Measurements from ENCODE around the gene LNPEP. TPM values are rescaled to one million over a fixed set of nuclear protein-coding genes. Genes with fewer than 3 reads are reported as not detected.

Gene LNPEP
- total RNA-seq, 2 donors from 2014 or later, result 75.7 to 80.3 TPM

- Mint-ChIP-seq H3K27ac (no peak overlapping the region), H3K4me3 (no peak overlapping the region), H3K4me1 (ENCODE audit: low read depth) (peaks cover 10% of the 10 kb centered on the region), H3K9me3 (no peaks in the 10 kb centered on the region), H3K36me3 (ENCODE audit: insufficient read depth in 2 of 2) (peaks cover 0 to under 1% of the 10 kb centered on the region in 2 donors), H3K27me3 (ENCODE audit: low read depth) (no peaks in the 10 kb centered on the region)
- ATAC-seq (replicated peaks in 1 of 2), result no peak
- no peak for DNase-seq
Measured at GRCh38 chr5:97041239-97041638, 105.4 kb downstream of the LNPEP start.

GRCh38 chr5:97042996-97043395, 107.1 kb downstream of the LNPEP start:
- Mint-ChIP-seq H3K4me3 (no peak overlapping the region), H3K4me1 (ENCODE audit: low read depth) (peaks cover 5% of the 10 kb centered on the region), H3K9me3 (no peaks in the 10 kb centered on the region), H3K27me3 (ENCODE audit: low read depth) (no peaks in the 10 kb centered on the region), H3K36me3 (ENCODE audit: insufficient read depth in 2 of 2) (no peaks in the 10 kb centered on the region), H3K27ac (no peak overlapping the region)
- DNase-seq, result no peak
- ATAC-seq (replicated peaks in 1 of 2), result no peak

GRCh38 chr5:97043511-97043910, 107.6 kb downstream of the LNPEP start:
- Mint-ChIP-seq H3K27ac (no peak overlapping the region), H3K27me3 (ENCODE audit: low read depth) (no peaks in the 10 kb centered on the region), H3K9me3 (no peaks in the 10 kb centered on the region), H3K4me3 (no peak overlapping the region), H3K36me3 (ENCODE audit: insufficient read depth in 2 of 2) (no peaks in the 10 kb centered on the region), H3K4me1 (ENCODE audit: low read depth) (peaks cover 5% of the 10 kb centered on the region)
- no peak for ATAC-seq (replicated peaks in 1 of 2)
- no peak for DNase-seq

- Mint-ChIP-seq H3K9me3 (no peaks in the 10 kb centered on the region), H3K36me3 (ENCODE audit: insufficient read depth in 2 of 2) (no peaks in the 10 kb centered on the region), H3K27ac (no peak overlapping the region), H3K4me3 (no peak overlapping the region), H3K4me1 (ENCODE audit: low read depth) (peaks cover 5% of the 10 kb centered on the region), H3K27me3 (ENCODE audit: low read depth) (no peaks in the 10 kb centered on the region)
- no peak for DNase-seq
- ATAC-seq (replicated peaks in 1 of 2), result no peak
Measured at GRCh38 chr5:97044052-97044451, 108.2 kb downstream of the LNPEP start.

- H3K36me3 Mint-ChIP-seq (ENCODE audit: insufficient read depth in 2 of 2), result no peaks in the 10 kb centered on the region
- DNase-seq, result no peak
- H3K9me3 Mint-ChIP-seq, result no peaks in the 10 kb centered on the region
- H3K4me1 Mint-ChIP-seq (ENCODE audit: low read depth), result peaks cover 5% of the 10 kb centered on the region
- peak; percentile 79 to 87 for ATAC-seq (replicated peaks in 1 of 2)
- H3K27ac Mint-ChIP-seq, result no peak overlapping the region
- H3K4me3 Mint-ChIP-seq, result no peak overlapping the region
- peaks cover 10% of the 10 kb centered on the region for H3K27me3 Mint-ChIP-seq (ENCODE audit: low read depth)
Measured at GRCh38 chr5:97046270-97046982, 110.5 kb downstream of the LNPEP start.

- H3K27me3 Mint-ChIP-seq (ENCODE audit: low read depth), result peaks cover 10% of the 10 kb centered on the region
- no peak overlapping the region for H3K4me3 Mint-ChIP-seq
- no peak overlapping the region for H3K27ac Mint-ChIP-seq
- H3K9me3 Mint-ChIP-seq, result peaks cover 0 to 2% of the 10 kb centered on the region in 2 donors
- H3K36me3 Mint-ChIP-seq (ENCODE audit: insufficient read depth in 2 of 2), result no peaks in the 10 kb centered on the region
- DNase-seq, result no peak
- peaks cover 5% of the 10 kb centered on the region for H3K4me1 Mint-ChIP-seq (ENCODE audit: low read depth)
- no peak for ATAC-seq (replicated peaks in 1 of 2)
Measured at GRCh38 chr5:97047076-97047475, 111.2 kb downstream of the LNPEP start.

- DNase-seq, result no peak
- H3K27ac Mint-ChIP-seq, result no peak overlapping the region
- no peak overlapping the region for H3K4me3 Mint-ChIP-seq
Measured at GRCh38 chr5:97049175-97049574, 113.3 kb downstream of the LNPEP start.

GRCh38 chr5:97056263-97056662, 120.4 kb downstream of the LNPEP start:
- DNase-seq, result no peak
- Mint-ChIP-seq H3K27me3 (ENCODE audit: low read depth) (peaks cover 15% of the 10 kb centered on the region), H3K36me3 (ENCODE audit: insufficient read depth in 2 of 2) (peaks cover 0 to 3% of the 10 kb centered on the region in 2 donors), H3K9me3 (peaks cover 2 to 6% of the 10 kb centered on the region in 2 donors), H3K27ac (no peak overlapping the region), H3K4me1 (ENCODE audit: low read depth) (no peaks in the 10 kb centered on the region), H3K4me3 (no peak overlapping the region)
- no peak for ATAC-seq (replicated peaks in 1 of 2)

More at GRCh38 chr5:97049175-97049574, 113.3 kb downstream of the LNPEP start:
- peaks cover 18% of the 10 kb centered on the region for H3K27me3 Mint-ChIP-seq (ENCODE audit: low read depth)
- ATAC-seq (replicated peaks in 1 of 2), result no peak
- H3K9me3 Mint-ChIP-seq, result peaks cover 2 to 3% of the 10 kb centered on the region in 2 donors
- no peaks in the 10 kb centered on the region for H3K4me1 Mint-ChIP-seq (ENCODE audit: low read depth)
- no peaks in the 10 kb centered on the region for H3K36me3 Mint-ChIP-seq (ENCODE audit: insufficient read depth in 2 of 2)

GRCh38 chr5:97062046-97062445, 126.2 kb downstream of the LNPEP start:
- no peak overlapping the region for H3K4me3 Mint-ChIP-seq
- DNase-seq (no peak), ATAC-seq (replicated peaks in 1 of 2) (no peak)
- H3K36me3 Mint-ChIP-seq (ENCODE audit: insufficient read depth in 2 of 2), result peaks cover 0 to 3% of the 10 kb centered on the region in 2 donors
- no peaks in the 10 kb centered on the region for H3K4me1 Mint-ChIP-seq (ENCODE audit: low read depth)
- H3K9me3 Mint-ChIP-seq, result no peaks in the 10 kb centered on the region
- no peak overlapping the region for H3K27ac Mint-ChIP-seq
- H3K27me3 Mint-ChIP-seq (ENCODE audit: low read depth), result peaks cover 2% of the 10 kb centered on the region

- Mint-ChIP-seq H3K36me3 (ENCODE audit: insufficient read depth in 2 of 2) (peaks cover 0 to 3% of the 10 kb centered on the region in 2 donors), H3K4me1 (ENCODE audit: low read depth) (no peaks in the 10 kb centered on the region), H3K27me3 (ENCODE audit: low read depth) (no peaks in the 10 kb centered on the region), H3K27ac (no peak overlapping the region), H3K9me3 (no peaks in the 10 kb centered on the region), H3K4me3 (no peak overlapping the region)
- no peak for ATAC-seq (replicated peaks in 1 of 2)
- DNase-seq, result no peak
Measured at GRCh38 chr5:97063251-97063650, 127.4 kb downstream of the LNPEP start.

- ATAC-seq (replicated peaks in 1 of 2) (no peak), DNase-seq (no peak)
- H3K27me3 Mint-ChIP-seq (ENCODE audit: low read depth), result no peaks in the 10 kb centered on the region
- H3K4me1 Mint-ChIP-seq (ENCODE audit: low read depth), result no peaks in the 10 kb centered on the region
- H3K4me3 Mint-ChIP-seq, result no peak overlapping the region
- no peaks in the 10 kb centered on the region for H3K9me3 Mint-ChIP-seq
- no peaks in the 10 kb centered on the region for H3K36me3 Mint-ChIP-seq (ENCODE audit: insufficient read depth in 2 of 2)
- H3K27ac Mint-ChIP-seq, result no peak overlapping the region
Measured at GRCh38 chr5:97065475-97065874, 129.6 kb downstream of the LNPEP start.

GRCh38 chr5:97067296-97067850, 131.5 kb downstream of the LNPEP start:
- Mint-ChIP-seq H3K4me3 (no peak overlapping the region), H3K4me1 (ENCODE audit: low read depth) (no peaks in the 10 kb centered on the region), H3K36me3 (ENCODE audit: insufficient read depth in 2 of 2) (no peaks in the 10 kb centered on the region), H3K9me3 (no peaks in the 10 kb centered on the region), H3K27ac (no peak overlapping the region), H3K27me3 (ENCODE audit: low read depth) (no peaks in the 10 kb centered on the region)
- ATAC-seq (replicated peaks in 1 of 2) (no peak), DNase-seq (no peak)

- DNase-seq, result no peak
- H3K4me1 Mint-ChIP-seq (ENCODE audit: low read depth), result no peaks in the 10 kb centered on the region
- ATAC-seq (replicated peaks in 1 of 2), result no peak
- no peaks in the 10 kb centered on the region for H3K9me3 Mint-ChIP-seq
- no peaks in the 10 kb centered on the region for H3K36me3 Mint-ChIP-seq (ENCODE audit: insufficient read depth in 2 of 2)
- H3K27me3 Mint-ChIP-seq (ENCODE audit: low read depth), result no peaks in the 10 kb centered on the region
- H3K4me3 Mint-ChIP-seq, result no peak overlapping the region
- no peak overlapping the region for H3K27ac Mint-ChIP-seq
Measured at GRCh38 chr5:97070234-97070633, 134.4 kb downstream of the LNPEP start.

GRCh38 chr5:97071101-97071500, 135.2 kb downstream of the LNPEP start:
- no peaks in the 10 kb centered on the region for H3K4me1 Mint-ChIP-seq (ENCODE audit: low read depth)
- no peaks in the 10 kb centered on the region for H3K9me3 Mint-ChIP-seq
- no peak for DNase-seq
- H3K27me3 Mint-ChIP-seq (ENCODE audit: low read depth), result no peaks in the 10 kb centered on the region
- no peak overlapping the region for H3K4me3 Mint-ChIP-seq
- no peak overlapping the region for H3K27ac Mint-ChIP-seq
- ATAC-seq (replicated peaks in 1 of 2), result no peak
- no peaks in the 10 kb centered on the region for H3K36me3 Mint-ChIP-seq (ENCODE audit: insufficient read depth in 2 of 2)

All from activated T-cell treated with anti-CD3 and anti-CD28 coated beads, Interleukin-2, amount 50 U/mL, for 72 hours (primary cell).